H9 (cell line): ENCODE data around the gene MTOR. TPM values are rescaled to one million over a fixed set of nuclear protein-coding genes. Genes with fewer than 3 reads are reported as not detected.

Source experiments
- DNase-seq: peaks from one replicate; pipeline ENCODE4 v3.0.0-alpha.2; 2017
- H2AFZ ChIP-seq: one replicate; pipeline ENCODE4 v1.6.1; 2013; ENCODE audit warnings: mild to moderate bottlenecking, low read length, control low read depth, moderate library complexity
- H2AK5ac ChIP-seq: 2 replicates; pipeline ENCODE4 v1.6.1; 2013; ENCODE audit warnings: low read length, control low read depth, mixed read lengths; ENCODE audit not compliant: insufficient read length
- H2BK120ac ChIP-seq: one replicate; pipeline ENCODE4 v1.6.1; 2013; ENCODE audit warnings: low read depth, mild to moderate bottlenecking, low read length, control low read depth, inconsistent platforms; ENCODE audit not compliant: poor library complexity, severe bottlenecking
- H2BK12ac ChIP-seq: 2 replicates; pipeline ENCODE4 v1.6.1; 2013; ENCODE audit warnings: low read length, control low read depth, mixed read lengths, low read depth; ENCODE audit not compliant: insufficient read length
- H2BK15ac ChIP-seq: 2 replicates; pipeline ENCODE4 v1.6.1; 2013; ENCODE audit warnings: low read depth, low read length, control low read depth
- H2BK20ac ChIP-seq: one replicate; pipeline ENCODE4 v1.6.1; 2013; ENCODE audit warnings: low read depth, mild to moderate bottlenecking, low read length, control low read depth, inconsistent platforms; ENCODE audit not compliant: poor library complexity, severe bottlenecking
- H2BK5ac ChIP-seq: 2 replicates; pipeline ENCODE4 v1.6.1; 2013; ENCODE audit warnings: low read length, control low read depth, mixed read lengths; ENCODE audit not compliant: insufficient read length
- H3K14ac ChIP-seq: 2 replicates; pipeline ENCODE4 v1.6.1; 2013; ENCODE audit warnings: low read length, control low read depth; ENCODE audit not compliant: insufficient read depth
- H3K18ac ChIP-seq: 2 replicates; pipeline ENCODE4 v1.6.1; 2013; ENCODE audit warnings: low read depth, mild to moderate bottlenecking, mixed read lengths, low read length, control low read depth; ENCODE audit not compliant: insufficient read length
- H3K23ac ChIP-seq: 2 replicates; pipeline ENCODE4 v1.6.1; 2013; ENCODE audit warnings: low read length, control low read depth, mixed read lengths, low read depth; ENCODE audit not compliant: insufficient read length
- H3K23me2 ChIP-seq: 2 replicates; pipeline ENCODE4 v1.6.1; 2013; ENCODE audit warnings: low read depth, mild to moderate bottlenecking, mixed read lengths, low read length, control low read depth; ENCODE audit not compliant: insufficient read length, poor library complexity, severe bottlenecking
- H3K27ac ChIP-seq: 2 replicates; pipeline ENCODE4 v1.5.1; 2013; ENCODE audit warnings: low read length, control low read depth, mixed read lengths, low read depth; ENCODE audit not compliant: insufficient read length
- H3K27me3 ChIP-seq: 2 replicates; pipeline ENCODE4 v1.6.1; 2013; ENCODE audit warnings: low read length, control low read depth, inconsistent platforms; ENCODE audit not compliant: insufficient read depth
- H3K4ac ChIP-seq: 2 replicates; pipeline ENCODE4 v1.6.1; 2013; ENCODE audit warnings: low read depth, mild to moderate bottlenecking, control low read depth, inconsistent platforms, low read length, moderate library complexity
- H3K4me1 ChIP-seq: 2 replicates; pipeline ENCODE4 v1.6.1; 2013; ENCODE audit warnings: low read length, control low read depth, inconsistent platforms; ENCODE audit not compliant: insufficient read depth
- H3K4me2 ChIP-seq: 2 replicates; pipeline ENCODE4 v1.6.1; 2013; ENCODE audit warnings: low read length, control low read depth, mixed read lengths; ENCODE audit not compliant: insufficient read length, insufficient read depth
- H3K56ac ChIP-seq: 2 replicates; pipeline ENCODE4 v1.6.1; 2013; ENCODE audit warnings: low read depth, mild to moderate bottlenecking, mixed read lengths, low read length, control low read depth; ENCODE audit not compliant: insufficient read length
- H3K79me1 ChIP-seq: 2 replicates; pipeline ENCODE4 v1.6.1; 2013; ENCODE audit warnings: low read depth, mild to moderate bottlenecking, moderate library complexity, low read length, control low read depth, inconsistent platforms; ENCODE audit not compliant: insufficient read depth, poor library complexity, severe bottlenecking
- H3K79me2 ChIP-seq: 2 replicates; pipeline ENCODE4 v1.6.1; 2013; ENCODE audit warnings: low read length, control low read depth, inconsistent platforms; ENCODE audit not compliant: insufficient read depth
- H3K9ac ChIP-seq: 2 replicates; pipeline ENCODE4 v1.6.1; 2013; ENCODE audit warnings: low read length, control low read depth, mixed read lengths; ENCODE audit not compliant: insufficient read length; ENCODE audit errors: extremely low read depth
- H3K9me3 ChIP-seq: one replicate; pipeline ENCODE4 v1.6.1; 2013; ENCODE audit warnings: low read depth, low read length, inconsistent platforms; ENCODE audit not compliant: control insufficient read depth
- H3T11ph ChIP-seq: one replicate; pipeline ENCODE4 v1.6.1; 2013; ENCODE audit warnings: mild to moderate bottlenecking, low read length, control low read depth, inconsistent platforms
- H4K20me1 ChIP-seq: one replicate; pipeline ENCODE4 v1.6.1; 2013; ENCODE audit not compliant: control insufficient read depth, insufficient read length, insufficient read depth
- H4K5ac ChIP-seq: 2 replicates; pipeline ENCODE4 v1.6.1; 2013; ENCODE audit warnings: low read depth, mild to moderate bottlenecking, mixed read lengths, low read length, control low read depth; ENCODE audit not compliant: insufficient read length
- H4K8ac ChIP-seq: replicated peaks from 2 replicates; pipeline ENCODE4 v1.6.1; 2013; ENCODE audit warnings: low read length, control low read depth, mixed read lengths, low read depth; ENCODE audit not compliant: insufficient read length
- H4K91ac ChIP-seq: 2 replicates; pipeline ENCODE4 v1.6.1; 2013; ENCODE audit warnings: low read depth, mild to moderate bottlenecking, moderate library complexity, mixed read lengths, low read length, control low read depth; ENCODE audit not compliant: insufficient read length
- H3K27ac Mint-ChIP-seq, 3 experiments: 2 replicates in 2 of 3; 3 replicates in 1 of 3; pipeline ENCODE4 v1.8.0; 2020 to 2021; ENCODE audit warnings: mixed read lengths in 3 of 3, mild to moderate bottlenecking in 1 of 3, moderate library complexity in 1 of 3
- H3K27me3 Mint-ChIP-seq: 2 replicates; pipeline ENCODE4 v1.8.0; 2021; ENCODE audit warnings: low read depth, mild to moderate bottlenecking, moderate library complexity, mixed read lengths
- H3K36me3 Mint-ChIP-seq, 3 experiments: 2 replicates in 2 of 3; 3 replicates in 1 of 3; pipeline ENCODE4 v1.8.0; 2020 to 2021; ENCODE audit warnings: low read depth in 3 of 3, mixed read lengths in 3 of 3; ENCODE audit not compliant: insufficient read depth in 1 of 3
- H3K4me1 Mint-ChIP-seq, 2 experiments: 2 replicates each; pipeline ENCODE4 v1.8.0; 2020; ENCODE audit warnings: mixed read lengths in 2 of 2
- H3K4me3 Mint-ChIP-seq, 2 experiments: 2 replicates in 1 of 2; 3 replicates in 1 of 2; pipeline ENCODE4 v1.8.0; 2020 to 2021; ENCODE audit warnings: mild to moderate bottlenecking in 2 of 2, mixed read lengths in 2 of 2, moderate library complexity in 1 of 2
- H3K9me3 Mint-ChIP-seq, 2 experiments: 2 replicates in 1 of 2; 3 replicates in 1 of 2; pipeline ENCODE4 v1.8.0; 2020; ENCODE audit warnings: mild to moderate bottlenecking in 2 of 2, mixed read lengths in 2 of 2, moderate library complexity in 1 of 2
- CTCF ChIP-seq: fragments of 200-600 bp; sonication (generic); conservative IDR thresholded peaks from 3 replicates; pipeline ENCODE4 v1.8.0; 2021; ENCODE audit warnings: antibody characterized with exemption, mild to moderate bottlenecking
- WGBS: extraction: QIAGEN DNeasy Blood & Tissue Kit; methylation state at CpG from one replicate; pipeline ENCODE4 v1.1.7; 2013; ENCODE audit warnings: missing lambda C conversion rate, low lambda C conversion rate, mixed read lengths; ENCODE audit not compliant: insufficient read length; ENCODE audit errors: extremely low coverage; 5-methylcytosine and 5-hydroxymethylcytosine counted together
- total RNA-seq: library from RNA; stranded (reverse); gene quantifications from 2 replicates; pipeline ENCODE4 v1.2.1, GENCODE V29; 2021

The MTOR gene
- total RNA-seq, 1 experiment from 2014 or later, result 67.5 TPM

DNA sequence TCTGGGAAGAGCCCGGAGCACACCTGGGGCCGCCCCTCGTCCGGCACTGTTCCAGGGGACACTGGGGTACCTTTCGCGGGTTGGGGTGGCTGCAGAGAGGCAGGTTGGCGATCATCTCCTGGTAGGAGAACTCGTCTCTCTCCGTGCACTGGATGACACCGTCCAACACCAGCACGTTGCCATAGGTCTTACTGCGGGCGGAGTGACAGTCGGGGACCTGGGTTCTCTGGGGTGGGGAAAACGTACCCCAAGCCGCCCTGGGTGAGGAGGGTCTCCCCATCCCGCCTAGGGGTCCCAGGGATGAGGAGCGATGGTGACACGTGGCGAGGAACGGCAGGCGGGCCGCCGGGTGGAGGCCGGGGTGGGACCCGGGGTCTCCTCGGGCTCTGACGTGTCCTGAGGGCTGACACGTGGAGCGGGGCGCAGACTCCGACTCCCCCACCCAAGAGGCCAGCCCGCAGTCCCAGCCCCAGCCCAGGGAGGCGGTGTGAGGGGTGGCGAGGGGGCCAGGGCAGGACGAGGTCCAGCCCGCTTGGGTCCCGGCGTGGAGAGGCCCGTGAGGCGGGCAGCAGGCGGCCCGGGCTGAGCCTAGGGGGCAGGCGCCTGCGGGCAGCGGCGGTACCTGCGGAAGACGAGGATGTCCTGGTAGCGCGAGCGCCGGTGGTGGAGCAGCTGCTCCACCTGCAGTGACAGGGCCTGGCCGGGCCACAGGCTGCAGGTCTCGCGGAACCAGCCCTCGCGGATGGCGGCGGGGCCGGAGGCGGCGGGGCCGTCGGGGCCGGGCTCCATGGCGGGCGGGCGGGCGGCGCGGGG lies 203.0 kb downstream of the MTOR start:
- no peaks in the 10 kb centered on the region for H3K9me3 Mint-ChIP-seq
- Histone ChIP-seq H3K18ac (no peak overlapping the region), H2BK20ac (no peak overlapping the region), H2BK12ac (no peak overlapping the region), H3K27ac (no peak overlapping the region), H2BK5ac (no peak overlapping the region), H3K4ac (no peak overlapping the region), H3K79me1 (no peaks in the 10 kb centered on the region), H3K4me1 (no peaks in the 10 kb centered on the region), H3K9me3 (no peaks in the 10 kb centered on the region), H2BK120ac (no peak overlapping the region), H4K8ac (no peak overlapping the region), H4K5ac (no peak overlapping the region), H3K79me2 (peaks cover 2% of the 10 kb centered on the region; the same call in 1 of the 2 replicates), H3K14ac (peak overlapping the region; percentile 56; the same call in 1 of the 2 replicates), H3K4me2 (peak overlapping the region; percentile 56), H3K9ac (peak overlapping the region; percentile 15), H4K20me1 (no peaks in the 10 kb centered on the region), H3K27me3 (no peaks in the 10 kb centered on the region; the same call in 1 of the 2 replicates), H2AFZ (no peak overlapping the region), H3K23me2 (peaks cover 7% of the 10 kb centered on the region), H2BK15ac (no peak overlapping the region), H2AK5ac (no peak overlapping the region), H4K91ac (no peak overlapping the region), H3K56ac (no peak overlapping the region), H3K23ac (no peak overlapping the region), H3T11ph (no peak overlapping the region)
- H3K27ac Mint-ChIP-seq, result peak overlapping the region in 2 of 3 experiments; percentile 48 to 80; a peak in 4 of 7 replicates
- H3K36me3 Mint-ChIP-seq, result peaks cover 25 to 65% (median 35%) of the 10 kb centered on the region in 3 experiments
- no peaks in the 10 kb centered on the region for H3K27me3 Mint-ChIP-seq
- peaks cover 13 to 19% of the 10 kb centered on the region in 2 experiments for H3K4me1 Mint-ChIP-seq
- WGBS, result no CpG with 5 or more reads among the region's 72 CpGs
- peak overlapping the region; percentile 88 to 91 for H3K4me3 Mint-ChIP-seq
- no peak for DNase-seq
- TF ChIP-seq CTCF, result no peak
